HepG2 (cell line): ENCODE results near the gene CNTD1. TPM values are rescaled to one million over a fixed set of nuclear protein-coding genes. Genes with fewer than 3 reads are reported as not detected.

Experiments
- ARID4A ChIP-seq: sonication (generic); formaldehyde crosslinking; IDR thresholded peaks from 2 replicates; pipeline ENCODE4 v1.5.0; 2020; ENCODE audit warnings: mild to moderate bottlenecking, missing genetic modification reagents, borderline replicate concordance
- BCLAF1 ChIP-seq: fragments of 450-650 bp; IDR thresholded peaks from 2 replicates; pipeline ENCODE4 v1.6.1; 2017; ENCODE audit warnings: mild to moderate bottlenecking
- IKZF4 ChIP-seq: sonication (generic); formaldehyde crosslinking; IDR thresholded peaks from 2 replicates; pipeline ENCODE4 v1.5.1; 2020; ENCODE audit warnings: borderline replicate concordance, mild to moderate bottlenecking, low read depth, missing genetic modification reagents; ENCODE audit errors: not compliant biosample characterization
- MIER2 ChIP-seq: IDR thresholded peaks from 2 replicates; pipeline ENCODE4 v1.6.1; 2016; ENCODE audit warnings: missing biosample characterization, missing genetic modification reagents
- REPIN1 ChIP-seq: sonication (generic); formaldehyde crosslinking; IDR thresholded peaks from 2 replicates; pipeline ENCODE4 v1.8.0; 2022; ENCODE audit warnings: missing genetic modification reagents, low read depth, mild to moderate bottlenecking, borderline replicate concordance
- SALL1 ChIP-seq: sonication (generic); formaldehyde crosslinking; IDR thresholded peaks from 2 replicates; pipeline ENCODE4 v1.8.0; 2022; ENCODE audit warnings: mild to moderate bottlenecking, missing genetic modification reagents
- SRY ChIP-seq: sonication (generic); formaldehyde crosslinking; IDR thresholded peaks from 2 replicates; pipeline ENCODE4 v1.8.0; 2022; ENCODE audit warnings: mild to moderate bottlenecking, missing genetic modification reagents
- TGIF2 ChIP-seq: IDR thresholded peaks from 2 replicates; pipeline ENCODE4 v1.6.1; 2016; ENCODE audit warnings: control low read depth, missing compliant biosample characterization
- ZFX ChIP-seq: sonication (generic); formaldehyde crosslinking; IDR thresholded peaks from 2 replicates; pipeline ENCODE4 v1.4.0; 2020; ENCODE audit warnings: mild to moderate bottlenecking, low read depth, missing genetic modification reagents, moderate library complexity
- ZFY ChIP-seq: sonication (generic); formaldehyde crosslinking; IDR thresholded peaks from 2 replicates; pipeline ENCODE4 v1.4.0; 2020; ENCODE audit warnings: missing genetic modification reagents
- ZNF3 ChIP-seq: IDR thresholded peaks from 2 replicates; pipeline ENCODE4 v1.7.0; 2017; ENCODE audit warnings: inconsistent platforms
- ZNF33B ChIP-seq: sonication (generic); formaldehyde crosslinking; IDR thresholded peaks from 2 replicates; pipeline ENCODE4 v1.5.1; 2020; ENCODE audit warnings: mild to moderate bottlenecking, missing genetic modification reagents
- ZNF550 ChIP-seq: sonication (generic); formaldehyde crosslinking; IDR thresholded peaks from 2 replicates; pipeline ENCODE4 v1.4.0; 2020; ENCODE audit warnings: mild to moderate bottlenecking, missing genetic modification reagents, borderline replicate concordance
- ZNF570 ChIP-seq: sonication (generic); formaldehyde crosslinking; IDR thresholded peaks from 2 replicates; pipeline ENCODE4 v1.4.0; 2020; ENCODE audit warnings: mild to moderate bottlenecking, missing genetic modification reagents, borderline replicate concordance
- ZNF672 ChIP-seq: sonication (generic); formaldehyde crosslinking; IDR thresholded peaks from 2 replicates; pipeline ENCODE4 v1.8.1; 2022; ENCODE audit warnings: missing genetic modification reagents
- ZNF747 ChIP-seq: sonication (generic); formaldehyde crosslinking; IDR thresholded peaks from 2 replicates; pipeline ENCODE4 v1.8.1; 2023; ENCODE audit warnings: missing genetic modification reagents, mild to moderate bottlenecking, borderline replicate concordance
- ZNF792 ChIP-seq: IDR thresholded peaks from 2 replicates; pipeline ENCODE4 v1.6.1; 2016
- ZSCAN29 ChIP-seq: sonication (generic); formaldehyde crosslinking; conservative IDR thresholded peaks from 2 replicates; pipeline ENCODE4 v1.4.0; 2020; ENCODE audit warnings: mild to moderate bottlenecking, missing genetic modification reagents
- polyA plus RNA-seq, 8 experiments: library from polyadenylated mRNA; depleted of rRNA in 3 of 8; stranded (reverse) in 7 of 8; unstranded in 1 of 8; fragments of >200 nt; fragmentation: Illumina TruSeq in 4 of 8; extraction: Trizol in 4 of 8; gene quantifications; 2 replicates each; pipeline versions ENCODE4 v1.2.1 to v1.2.3, GENCODE V29; 2011 to 2016; ENCODE audit warnings: low read depth in 4 of 8, missing spikeins in 1 of 8, mixed read lengths in 1 of 8; ENCODE audit not compliant: insufficient read depth in 1 of 8
- total RNA-seq, 5 experiments: library from RNA; depleted of rRNA; stranded (reverse); fragments of >200 nt; fragmentation: Illumina TruSeq; extraction: Trizol; gene quantifications; 2 replicates each; pipeline ENCODE4 v1.2.3, GENCODE V29; 2016; ENCODE audit warnings: low read depth in 1 of 5

The CNTD1 gene
- total and polyA plus RNA-seq, 2 of the 13 experiments (the other 11 are each of a cell fraction or from before 2014, with no cell fraction given), result 0.11 to 0.15 TPM

GRCh38 chr17:42760652-42761581 lies 37.7 kb upstream of the CNTD1 start, which contains the start of gene RAMP2 (continued):
- TF ChIP-seq ARID4A (CRISPR knock-in tag), result peak; percentile 66; the same call in 1 of the 2 replicates
- no peak for TF ChIP-seq ZNF672 (CRISPR knock-in tag)
- no peak for TF ChIP-seq REPIN1 (CRISPR knock-in tag)
- TF ChIP-seq BCLAF1, result no peak
- TF ChIP-seq ZSCAN29 (CRISPR knock-in tag), result no peak
- peak; percentile 60 for TF ChIP-seq SALL1
- TF ChIP-seq ZNF570, result 0 out of 2 replicates have a peak, but pooled peaks have one; percentile 7
- TF ChIP-seq ZNF33B (CRISPR knock-in tag), result 0 out of 2 replicates have a peak, but pooled peaks have one; percentile 64
- TF ChIP-seq ZFY, result peak; percentile 58
- TF ChIP-seq ZNF792, result peak; percentile 34; the same call in 1 of the 2 replicates
- TF ChIP-seq MIER2 (CRISPR knock-in tag), result 0 out of 2 replicates have a peak, but pooled peaks have one; percentile 23
- TF ChIP-seq ZNF747 (CRISPR knock-in tag), result no peak
- TF ChIP-seq ZNF550 (CRISPR knock-in tag), result no peak
- no peak for TF ChIP-seq SRY
- peak; percentile 49 for TF ChIP-seq ZFX (CRISPR knock-in tag)
- TF ChIP-seq IKZF4, result peak; percentile 86
- TF ChIP-seq ZNF3 (CRISPR knock-in tag), result no peak
- 0 out of 2 replicates have a peak, but pooled peaks have one; percentile 53 for TF ChIP-seq TGIF2
